HT-29 (cell line): ENCODE results near the gene NDP. TPM values are rescaled to one million over a fixed set of nuclear protein-coding genes. Genes with fewer than 3 reads are reported as not detected.

Experiments
- DNase-seq: peaks from one replicate; pipeline ENCODE4 v3.0.0-alpha.2; 2015; ENCODE audit warnings: low spot score
- total RNA-seq: library from RNA; depleted of rRNA; stranded (reverse); fragments of >200 nt; shearing (Covaris generic); gene quantifications from 2 replicates; pipeline ENCODE4 v1.2.3, GENCODE V29; 2014; rRNA removed

Gene NDP
- not detected in 2 replicates for total RNA-seq

GRCh38 chrX:43973249-43974099 is at the start of gene NDP:
TSS of gene NDP (minus strand) at chrX:43973390. CDS start at chrX:43958645, 14,745 bp downstream.
- no peak for DNase-seq

- no peak for DNase-seq
Measured at GRCh38 chrX:44022964-44023363, 49.8 kb upstream of the NDP start.

GRCh38 chrX:44020693-44021092 is 47.5 kb upstream of the NDP start:
- no peak for DNase-seq

- no peak for DNase-seq
Measured at GRCh38 chrX:44019911-44020310, 46.7 kb upstream of the NDP start.

- DNase-seq: no peak
Measured at GRCh38 chrX:44017676-44018075, 44.5 kb upstream of the NDP start.

GRCh38 chrX:44016906-44017305 is 43.7 kb upstream of the NDP start:
- no peak for DNase-seq

GRCh38 chrX:44012484-44013096 is 39.4 kb upstream of the NDP start:
- peak; percentile 65 for DNase-seq

- no peak for DNase-seq
Measured at GRCh38 chrX:44011506-44011905, 38.3 kb upstream of the NDP start.

GRCh38 chrX:44010626-44011025 is 37.4 kb upstream of the NDP start:
- no peak for DNase-seq

GRCh38 chrX:44006081-44006480 is 32.9 kb upstream of the NDP start:
- DNase-seq: no peak

GRCh38 chrX:44003975-44004374 is 30.8 kb upstream of the NDP start:
- DNase-seq: no peak

GRCh38 chrX:44002567-44002966 is 29.4 kb upstream of the NDP start:
- no peak for DNase-seq

GRCh38 chrX:43998374-43998773 is 25.2 kb upstream of the NDP start:
- no peak for DNase-seq

GRCh38 chrX:43996491-43996890 is 23.3 kb upstream of the NDP start:
- no peak for DNase-seq

GRCh38 chrX:43986083-43986482 is 12.9 kb upstream of the NDP start:
- DNase-seq: no peak

- no peak for DNase-seq
Measured at GRCh38 chrX:43985511-43985910, 12.3 kb upstream of the NDP start.

GRCh38 chrX:43978226-43978625 is 5.0 kb upstream of the NDP start:
- no peak for DNase-seq

GRCh38 chrX:43976205-43976604 is 3.0 kb upstream of the NDP start:
- no peak for DNase-seq

- DNase-seq: no peak
Measured at GRCh38 chrX:43975796-43976195, 2.6 kb upstream of the NDP start.

- no peak for DNase-seq
Measured at GRCh38 chrX:43974741-43975465, 1.7 kb upstream of the NDP start.

GRCh38 chrX:43974100-43974475 is 898 bp upstream of the NDP start:
- no peak for DNase-seq
